Muscle of arm (tissue), 12 donors: ENCODE data around the gene GSN. TPM values are rescaled to one million over a fixed set of nuclear protein-coding genes. Genes with fewer than 3 reads are reported as not detected.

Source experiments
- DNase-seq: peaks from one replicate; pipeline ENCODE4 v3.0.0-alpha.2; 2013
- polyA plus RNA-seq, 12 donors: library from polyadenylated mRNA; unstranded; fragments of 120-200 nt; gene quantifications; one replicate each; pipeline ENCODE4 v1.2.1, GENCODE V29; 2013; ENCODE audit not compliant: insufficient read length in 12 of 12

Gene GSN
- polyA plus RNA-seq, 12 donors, result 210 to 597 (median 263) TPM

GRCh38 chr9:121240472-121241135 lies 27.4 kb upstream of the GSN start:
- DNase-seq, result no peak

- DNase-seq, result no peak
Observed at GRCh38 chr9:121242219-121242958, 25.6 kb upstream of the GSN start.

GRCh38 chr9:121242959-121243346 lies 25.0 kb upstream of the GSN start:
- no peak for DNase-seq

GRCh38 chr9:121246821-121247561 lies 21.0 kb upstream of the GSN start:
- DNase-seq, result no peak

GRCh38 chr9:121249563-121249962 lies 18.4 kb upstream of the GSN start:
- DNase-seq, result no peak

GRCh38 chr9:121252104-121252851 lies 15.7 kb upstream of the GSN start:
- no peak for DNase-seq

GRCh38 chr9:121253162-121253561 lies 14.8 kb upstream of the GSN start:
- no peak for DNase-seq

GRCh38 chr9:121253821-121254501 lies 14.0 kb upstream of the GSN start:
- DNase-seq, result no peak

- DNase-seq, result no peak
Observed at GRCh38 chr9:121259498-121259897, 8.5 kb upstream of the GSN start.

- no peak for DNase-seq
Observed at GRCh38 chr9:121259935-121260334, 8.0 kb upstream of the GSN start.

- DNase-seq, result no peak
Observed at GRCh38 chr9:121260457-121261106, 7.4 kb upstream of the GSN start.

- peak; percentile 46 for DNase-seq
Observed at GRCh38 chr9:121261107-121261460, 6.9 kb upstream of the GSN start.

- DNase-seq, result no peak
Observed at GRCh38 chr9:121261755-121262154, 6.2 kb upstream of the GSN start.

GRCh38 chr9:121262423-121262822 lies 5.5 kb upstream of the GSN start:
- no peak for DNase-seq

GRCh38 chr9:121262953-121263352 lies 5.0 kb upstream of the GSN start:
- DNase-seq, result no peak

- no peak for DNase-seq
Observed at GRCh38 chr9:121266356-121266755, 1.6 kb upstream of the GSN start.

- DNase-seq, result no peak
Observed at GRCh38 chr9:121266906-121267650, 884 bp upstream of the GSN start.

GRCh38 chr9:121268598-121268850 lies 562 bp downstream of the GSN start:
- DNase-seq, result no peak

- no peak for DNase-seq
Observed at GRCh38 chr9:121268851-121269641, 1.1 kb downstream of the GSN start.
